Measurements from ENCODE around the gene RNF144A. TPM values are rescaled to one million over a fixed set of nuclear protein-coding genes. Genes with fewer than 3 reads are reported as not detected.

Gene RNF144A
- total RNA-seq, 1 experiment from 2014 or later, result 13.6 TPM

- no peak for TF ChIP-seq ERG (CRISPR knock-in tag; IDR thresholded peaks at IDR 0.05)
These were observed 102.8 kb downstream of the RNF144A start (continued) for GRCh38 chr2:7020059-7020458.

GRCh38 chr2:7020468-7020867 is 103.3 kb downstream of the RNF144A start:
- no peaks in the 10 kb centered on the region for H3K9me3 Mint-ChIP-seq
- no peak for ATAC-seq
- no peak overlapping the region for H3K4me3 Mint-ChIP-seq
- no peaks in the 10 kb centered on the region; the same call in 1 of the 2 replicates for H3K36me3 Mint-ChIP-seq
- no peak for TF ChIP-seq FOXK1 (CRISPR knock-in tag; IDR thresholded peaks at IDR 0.05)
- no peak for TF ChIP-seq ZNF121 (CRISPR knock-in tag; IDR thresholded peaks at IDR 0.05)
- TF ChIP-seq SOX15 (CRISPR knock-in tag; IDR thresholded peaks at IDR 0.05), result no peak
- no peak for TF ChIP-seq ATF6 (CRISPR knock-in tag; IDR thresholded peaks at IDR 0.05)
- no peak for TF ChIP-seq GTF2I (CRISPR knock-in tag; conservative IDR thresholded peaks at IDR 0.05)
- no peaks in the 10 kb centered on the region for H3K27me3 Mint-ChIP-seq (ENCODE audit: low read depth)
- no peak for DNase-seq (ENCODE audit: low spot score)
- ChIA-PET POLR2A (no interaction called here), CTCF (interaction anchor here (0.8 kb wide), 1 partner anchor 13 kb away, joined by 3 read pairs; no protein-coding TSS in a partner anchor)
- H3K4me1 Mint-ChIP-seq, result peaks cover 4% of the 10 kb centered on the region; the same call in 1 of the 2 replicates
- no peak overlapping the region for H3K27ac Mint-ChIP-seq

- H3K4me3 Mint-ChIP-seq, result no peak overlapping the region
- DNase-seq (ENCODE audit: low spot score), result no peak
- H3K27ac Mint-ChIP-seq, result no peak overlapping the region
- H3K36me3 Mint-ChIP-seq, result no peaks in the 10 kb centered on the region; the same call in 1 of the 2 replicates
- CTCF ChIA-PET, result interaction anchor here (1.3 kb wide), 1 partner anchor 24 kb away, joined by 3 read pairs; no protein-coding TSS in a partner anchor
- ATAC-seq, result no peak
- POLR2A ChIA-PET, result no interaction called here
- no peaks in the 10 kb centered on the region for H3K27me3 Mint-ChIP-seq (ENCODE audit: low read depth)
- H3K4me1 Mint-ChIP-seq, result peaks cover 4% of the 10 kb centered on the region; the same call in 1 of the 2 replicates
- H3K9me3 Mint-ChIP-seq, result no peaks in the 10 kb centered on the region
- no peak for TF ChIP-seq MXD4 (CRISPR knock-in tag; IDR thresholded peaks at IDR 0.05; ENCODE audit: borderline replicate concordance)
- TF ChIP-seq CREB1 (CRISPR knock-in tag; IDR thresholded peaks at IDR 0.05), result no peak
- TF ChIP-seq ZNF416 (CRISPR knock-in tag; IDR thresholded peaks at IDR 0.05), result no peak
These were observed 103.8 kb downstream of the RNF144A start for GRCh38 chr2:7020939-7021470.

- ChIA-PET POLR2A (no interaction called here), CTCF (interaction anchor here (0.7 to 1.5 kb wide), 4 partner anchors 8 to 22 kb away, joined by 3 to 5 read pairs (median 4); no protein-coding TSS in a partner anchor)
- no peak for ATAC-seq
- Mint-ChIP-seq H3K4me1 (peaks cover 5% of the 10 kb centered on the region; the same call in 1 of the 2 replicates), H3K36me3 (no peaks in the 10 kb centered on the region; the same call in 1 of the 2 replicates), H3K9me3 (no peaks in the 10 kb centered on the region), H3K27me3 (ENCODE audit: low read depth) (no peaks in the 10 kb centered on the region), H3K4me3 (no peak overlapping the region), H3K27ac (no peak overlapping the region)
- DNase-seq (ENCODE audit: low spot score), result no peak
- TF ChIP-seq ZMAT4 (CRISPR knock-in tag; IDR thresholded peaks at IDR 0.05), result no peak
- no peak for TF ChIP-seq ATF2 (CRISPR knock-in tag; IDR thresholded peaks at IDR 0.05; ENCODE audit: borderline replicate concordance, low read depth)
- no peak for TF ChIP-seq ZBTB43 (CRISPR knock-in tag; IDR thresholded peaks at IDR 0.05)
- no peak for TF ChIP-seq ZBTB21 (CRISPR knock-in tag; IDR thresholded peaks at IDR 0.05; ENCODE audit: borderline replicate concordance)
- TF ChIP-seq TEAD4 (CRISPR knock-in tag; IDR thresholded peaks at IDR 0.05), result no peak
- TF ChIP-seq ZNF317 (CRISPR knock-in tag; IDR thresholded peaks at IDR 0.05; ENCODE audit: borderline replicate concordance, low read depth), result no peak
- no peak for TF ChIP-seq FOXP4 (CRISPR knock-in tag; IDR thresholded peaks at IDR 0.05)
- TF ChIP-seq USF2 (CRISPR knock-in tag; IDR thresholded peaks at IDR 0.05), result no peak
- no peak for TF ChIP-seq E2F5 (CRISPR knock-in tag; IDR thresholded peaks at IDR 0.05)
These were observed 105.5 kb downstream of the RNF144A start for GRCh38 chr2:7022492-7023385.
